PC-9 (cell line): ENCODE results near the gene ERCC6L2. TPM values are rescaled to one million over a fixed set of nuclear protein-coding genes. Genes with fewer than 3 reads are reported as not detected.

Source experiments
- BruUV-seq: library from RNA; stranded (reverse); fragments of 400-500 nt; replicated peaks from 2 replicates; lab custom pipeline; 2021; lab: Mats Ljungman, UMichigan
- CTCF ChIA-PET: fragments of 300-600 bp; sonication (Branson Sonifier 250); formaldehyde crosslinking; loops from one replicate; lab custom pipeline; 2022; ENCODE audit warnings: antibody characterized with exemption; lab: Charles Lee
- POLR2A ChIA-PET: fragments of 300-600 bp; sonication (Branson Sonifier 250); formaldehyde crosslinking; loops from one replicate; lab custom pipeline; 2022; ENCODE audit warnings: antibody characterized with exemption; ENCODE audit not compliant: unreplicated experiment; lab: Charles Lee
- DNase-seq, 2 experiments: peaks; one replicate each; pipeline versions ENCODE4 v3.0.0 to v3.0.0-alpha.2; 2015 to 2022; ENCODE audit warnings: mixed read lengths in 1 of 2
- H2AFZ ChIP-seq: fragments of 200-600 bp; sonication (generic); 2 replicates; pipeline ENCODE4 v1.8.1; 2017; ENCODE audit warnings: antibody characterized with exemption
- H3F3A ChIP-seq: fragments of 200-600 bp; sonication (generic); 2 replicates; pipeline ENCODE4 v1.8.1; 2017; ENCODE audit warnings: antibody characterized with exemption, mild to moderate bottlenecking, low read depth; ENCODE audit not compliant: insufficient read depth
- H3K27ac ChIP-seq: fragments of 200-600 bp; sonication (generic); 2 replicates; pipeline ENCODE4 v1.6.1; 2016; ENCODE audit warnings: mixed run types
- H3K27me3 ChIP-seq: fragments of 200-600 bp; sonication (generic); 2 replicates; pipeline ENCODE4 v1.6.1; 2016; ENCODE audit warnings: low read depth, mixed run types; ENCODE audit not compliant: insufficient read depth
- H3K36me3 ChIP-seq: fragments of 200-600 bp; sonication (generic); 2 replicates; pipeline ENCODE4 v1.6.1; 2016; ENCODE audit warnings: low read depth, mixed run types
- H3K4me1 ChIP-seq: fragments of 200-600 bp; sonication (generic); replicated peaks from 2 replicates; pipeline ENCODE4 v1.6.1; 2016; ENCODE audit warnings: mixed run types; ENCODE audit not compliant: insufficient read depth
- H3K4me2 ChIP-seq: fragments of 200-600 bp; sonication (generic); 2 replicates; pipeline ENCODE4 v1.6.1; 2017; ENCODE audit warnings: mixed run types
- H3K4me3 ChIP-seq: fragments of 200-600 bp; sonication (generic); 2 replicates; pipeline ENCODE4 v1.6.1; 2016; ENCODE audit warnings: mixed run types
- H3K79me2 ChIP-seq: fragments of 200-600 bp; sonication (generic); 2 replicates; pipeline ENCODE4 v1.6.1; 2017; ENCODE audit warnings: low read depth, mixed run types
- H3K9me2 ChIP-seq: fragments of 200-600 bp; sonication (generic); 2 replicates; pipeline ENCODE4 v1.8.1; 2017; ENCODE audit warnings: mild to moderate bottlenecking; ENCODE audit not compliant: insufficient read depth
- H3K9me3 ChIP-seq: fragments of 200-600 bp; sonication (generic); 2 replicates; pipeline ENCODE4 v1.8.1; 2016; ENCODE audit warnings: low read depth; ENCODE audit not compliant: insufficient read depth
- H4K20me1 ChIP-seq: fragments of 200-600 bp; sonication (generic); 2 replicates; pipeline ENCODE4 v1.8.1; 2017; ENCODE audit not compliant: insufficient read depth
- EZH2 ChIP-seq: fragments of 200-600 bp; sonication (generic); IDR thresholded peaks from 2 replicates; pipeline ENCODE4 v1.8.0; 2017; ENCODE audit warnings: antibody characterized with exemption, low read depth
- intact Hi-C: fragments of 100-400 bp; cut with micrococcal nuclease; formaldehyde crosslinking; loops from one replicate; pipeline ENCODE4 v1.10.0; 2022; ENCODE audit not compliant: unreplicated experiment
- total RNA-seq: library from RNA; stranded (reverse); gene quantifications from 2 replicates; pipeline ENCODE4 v1.2.3, GENCODE V29; 2021
- TF ChIP-seq, protein P1 (sequence below): fragments of 200-600 bp; sonication (generic); conservative IDR thresholded peaks from 2 replicates; pipeline ENCODE4 v1.6.1; 2017; ENCODE audit warnings: mixed run types, antibody characterized with exemption, mild to moderate bottlenecking, moderate library complexity

Gene ERCC6L2
- total RNA-seq, 1 experiment from 2014 or later: 41.4 TPM

DNA sequence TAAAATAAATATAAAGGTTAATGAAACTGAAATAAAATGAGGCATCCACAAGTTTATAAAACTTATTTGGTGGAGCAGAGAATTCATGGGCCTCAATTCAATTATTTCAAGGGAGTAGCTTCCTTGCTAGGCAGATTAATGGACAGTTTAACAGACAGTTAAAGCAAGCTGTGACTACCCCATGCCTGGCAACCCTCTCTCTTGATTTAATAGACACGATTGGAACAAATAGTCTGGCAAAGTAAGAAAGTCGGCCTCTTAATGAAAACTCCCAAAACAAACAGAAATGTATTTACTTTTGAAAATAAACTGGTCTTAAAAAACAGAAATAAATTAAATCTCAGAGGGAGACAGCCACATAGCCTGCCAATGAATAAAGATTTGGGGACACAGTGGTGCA, 40.1 kb upstream of the ERCC6L2 start:
- Histone ChIP-seq H3K4me2 (no peak overlapping the region), H3K4me3 (no peak overlapping the region), H3K27me3 (no peaks in the 10 kb centered on the region), H3F3A (no peaks in the 10 kb centered on the region), H4K20me1 (no peaks in the 10 kb centered on the region), H3K4me1 (no peaks in the 10 kb centered on the region), H3K9me3 (no peaks in the 10 kb centered on the region), H3K36me3 (no peaks in the 10 kb centered on the region), H3K9me2 (no peaks in the 10 kb centered on the region), H3K27ac (no peak overlapping the region), H3K79me2 (no peaks in the 10 kb centered on the region), H2AFZ (no peak overlapping the region)
- TF ChIP-seq, protein P1, sequence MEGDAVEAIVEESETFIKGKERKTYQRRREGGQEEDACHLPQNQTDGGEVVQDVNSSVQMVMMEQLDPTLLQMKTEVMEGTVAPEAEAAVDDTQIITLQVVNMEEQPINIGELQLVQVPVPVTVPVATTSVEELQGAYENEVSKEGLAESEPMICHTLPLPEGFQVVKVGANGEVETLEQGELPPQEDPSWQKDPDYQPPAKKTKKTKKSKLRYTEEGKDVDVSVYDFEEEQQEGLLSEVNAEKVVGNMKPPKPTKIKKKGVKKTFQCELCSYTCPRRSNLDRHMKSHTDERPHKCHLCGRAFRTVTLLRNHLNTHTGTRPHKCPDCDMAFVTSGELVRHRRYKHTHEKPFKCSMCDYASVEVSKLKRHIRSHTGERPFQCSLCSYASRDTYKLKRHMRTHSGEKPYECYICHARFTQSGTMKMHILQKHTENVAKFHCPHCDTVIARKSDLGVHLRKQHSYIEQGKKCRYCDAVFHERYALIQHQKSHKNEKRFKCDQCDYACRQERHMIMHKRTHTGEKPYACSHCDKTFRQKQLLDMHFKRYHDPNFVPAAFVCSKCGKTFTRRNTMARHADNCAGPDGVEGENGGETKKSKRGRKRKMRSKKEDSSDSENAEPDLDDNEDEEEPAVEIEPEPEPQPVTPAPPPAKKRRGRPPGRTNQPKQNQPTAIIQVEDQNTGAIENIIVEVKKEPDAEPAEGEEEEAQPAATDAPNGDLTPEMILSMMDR: no peak
- no peak for TF ChIP-seq EZH2
- BruUV-seq: no TSS peak
- intact Hi-C loops: no loop called here
- CTCF ChIA-PET: no interaction called here
- DNase-seq: no peak
- POLR2A ChIA-PET: interaction anchor here (0.6 kb wide), 1 partner anchor 326 kb away, joined by 3 read pairs; no protein-coding TSS in a partner anchor

DNA sequence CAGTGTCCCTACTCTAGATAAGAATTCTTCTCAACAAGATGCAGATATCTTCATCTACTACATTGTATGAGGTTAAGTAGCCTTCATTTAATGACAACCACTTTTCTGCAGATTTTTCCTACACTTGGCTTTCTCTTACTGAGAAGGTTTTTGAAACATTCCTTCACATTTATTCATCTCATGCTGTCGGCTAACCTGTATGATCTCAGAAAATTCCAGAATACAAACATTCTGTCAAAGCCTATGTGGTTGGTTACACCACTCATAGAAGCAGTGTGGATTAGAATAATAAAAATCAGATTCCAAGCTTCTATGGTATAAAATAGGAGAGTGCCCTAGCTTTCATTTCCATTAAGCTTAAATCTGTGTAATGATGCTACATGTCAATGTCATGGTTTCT, 39.4 kb upstream of the ERCC6L2 start:
- Histone ChIP-seq H3K79me2 (no peaks in the 10 kb centered on the region), H3K4me3 (no peak overlapping the region), H4K20me1 (no peaks in the 10 kb centered on the region), H3K4me1 (no peaks in the 10 kb centered on the region), H3K27me3 (no peaks in the 10 kb centered on the region), H3F3A (no peaks in the 10 kb centered on the region), H2AFZ (no peak overlapping the region), H3K9me2 (no peaks in the 10 kb centered on the region), H3K4me2 (no peak overlapping the region), H3K36me3 (no peaks in the 10 kb centered on the region), H3K9me3 (no peaks in the 10 kb centered on the region), H3K27ac (no peak overlapping the region)
- DNase-seq: no peak
- intact Hi-C loops: no loop called here
- TF ChIP-seq, protein P1: no peak
- no peak for TF ChIP-seq EZH2
- BruUV-seq: no TSS peak
- ChIA-PET CTCF (no interaction called here), POLR2A (interaction anchor here (0.6 kb wide), 1 partner anchor 327 kb away, joined by 3 read pairs; no protein-coding TSS in a partner anchor)

DNA sequence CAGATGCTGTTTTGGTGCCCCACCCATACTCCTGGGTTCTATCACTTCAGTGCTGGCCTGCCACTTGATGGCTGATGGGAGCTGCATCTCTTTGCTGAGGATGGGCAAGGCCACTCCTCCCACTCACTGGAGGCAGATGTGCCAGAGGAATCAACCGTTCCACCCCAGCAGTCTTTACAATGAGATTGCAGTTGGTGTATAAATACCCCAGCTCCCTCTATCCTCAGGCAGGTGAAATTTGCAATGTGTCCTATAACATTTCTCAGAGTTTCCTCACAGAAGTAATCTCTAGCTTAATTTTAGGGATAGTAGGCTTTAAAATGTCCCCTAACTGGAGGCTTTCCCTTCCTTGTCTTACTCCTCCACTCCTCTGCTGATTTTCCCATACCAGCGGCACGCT, 36.5 kb upstream of the ERCC6L2 start:
- ChIA-PET POLR2A (no interaction called here), CTCF (no interaction called here)
- H3K36me3 ChIP-seq: no peaks in the 10 kb centered on the region
- H3F3A ChIP-seq: no peaks in the 10 kb centered on the region
- H2AFZ ChIP-seq: no peak overlapping the region
- no peaks in the 10 kb centered on the region for H3K9me2 ChIP-seq
- no peaks in the 10 kb centered on the region for H4K20me1 ChIP-seq
- no peak for DNase-seq
- intact Hi-C loops: no loop called here
- no peak for TF ChIP-seq EZH2
- TF ChIP-seq, protein P1: no peak
- no peaks in the 10 kb centered on the region for H3K27me3 ChIP-seq
- H3K4me3 ChIP-seq: no peak overlapping the region
- H3K27ac ChIP-seq: no peak overlapping the region
- no peak overlapping the region for H3K4me2 ChIP-seq
- no peaks in the 10 kb centered on the region for H3K9me3 ChIP-seq
- BruUV-seq: no TSS peak
- H3K4me1 ChIP-seq: no peaks in the 10 kb centered on the region
- no peaks in the 10 kb centered on the region for H3K79me2 ChIP-seq
